Measurements from ENCODE around the gene GAREM1. TPM values are rescaled to one million over a fixed set of nuclear protein-coding genes. Genes with fewer than 3 reads are reported as not detected.

GAREM1 gene
- total RNA-seq, 2 experiments from 2014 or later = not detected

- no peaks in the 10 kb centered on the region for H3K9me3 Mint-ChIP-seq (ENCODE audit: insufficient read depth)
- H3K36me3 Mint-ChIP-seq (ENCODE audit: low read depth) = no peaks in the 10 kb centered on the region
- H3K27me3 Mint-ChIP-seq (ENCODE audit: low read depth) = peaks cover 6% of the 10 kb centered on the region
- H3K4me3 Mint-ChIP-seq = no peak overlapping the region
- ATAC-seq = no peak
- DNase-seq = no peak
- CTCF ChIA-PET = no interaction called here
- H3K27ac Mint-ChIP-seq = no peak overlapping the region
- H3K4me1 Mint-ChIP-seq (ENCODE audit: low read depth) = no peaks in the 10 kb centered on the region
- POLR2A ChIA-PET = no interaction called here
Observed at GRCh38 chr18:32438173-32438572, 32.5 kb downstream of the GAREM1 start.

- POLR2A ChIA-PET = no interaction called here
- CTCF ChIA-PET = no interaction called here
- Mint-ChIP-seq H3K4me3 (no peak overlapping the region), H3K27me3 (ENCODE audit: low read depth) (peaks cover 8% of the 10 kb centered on the region), H3K4me1 (ENCODE audit: low read depth) (no peaks in the 10 kb centered on the region), H3K9me3 (ENCODE audit: insufficient read depth) (no peaks in the 10 kb centered on the region), H3K27ac (no peak overlapping the region), H3K36me3 (ENCODE audit: low read depth) (no peaks in the 10 kb centered on the region)
- ATAC-seq (no peak), DNase-seq (no peak)
Observed at GRCh38 chr18:32437100-32437834, 33.4 kb downstream of the GAREM1 start.

GRCh38 chr18:32435631-32436500 is 34.8 kb downstream of the GAREM1 start:
- Mint-ChIP-seq H3K4me3 (no peak overlapping the region), H3K36me3 (ENCODE audit: low read depth) (no peaks in the 10 kb centered on the region), H3K4me1 (ENCODE audit: low read depth) (no peaks in the 10 kb centered on the region), H3K27me3 (ENCODE audit: low read depth) (peaks cover 5% of the 10 kb centered on the region), H3K27ac (no peak overlapping the region), H3K9me3 (ENCODE audit: insufficient read depth) (no peaks in the 10 kb centered on the region)
- POLR2A ChIA-PET = no interaction called here
- no peak for ATAC-seq
- no peak for DNase-seq
- CTCF ChIA-PET = no interaction called here

GRCh38 chr18:32431753-32432152 is 38.9 kb downstream of the GAREM1 start:
- Mint-ChIP-seq H3K27me3 (ENCODE audit: low read depth) (peaks cover 6% of the 10 kb centered on the region), H3K27ac (no peak overlapping the region), H3K4me1 (ENCODE audit: low read depth) (no peaks in the 10 kb centered on the region), H3K9me3 (ENCODE audit: insufficient read depth) (no peaks in the 10 kb centered on the region), H3K36me3 (ENCODE audit: low read depth) (no peaks in the 10 kb centered on the region), H3K4me3 (no peak overlapping the region)
- CTCF ChIA-PET = interaction anchor here (1.0 kb wide), 1 partner anchor 8 kb away, joined by 3 read pairs; no protein-coding TSS in a partner anchor
- DNase-seq (no peak), ATAC-seq (no peak)
- POLR2A ChIA-PET = interaction anchor here (0.6 kb wide), 1 partner anchor 45 kb away, joined by 6 read pairs; no protein-coding TSS in a partner anchor

GRCh38 chr18:32429402-32429801 is 41.3 kb downstream of the GAREM1 start:
- CTCF ChIA-PET = no interaction called here
- Mint-ChIP-seq H3K4me1 (ENCODE audit: low read depth) (no peaks in the 10 kb centered on the region), H3K27me3 (ENCODE audit: low read depth) (peaks cover 6% of the 10 kb centered on the region), H3K9me3 (ENCODE audit: insufficient read depth) (no peaks in the 10 kb centered on the region), H3K27ac (no peak overlapping the region), H3K4me3 (no peak overlapping the region), H3K36me3 (ENCODE audit: low read depth) (no peaks in the 10 kb centered on the region)
- POLR2A ChIA-PET = no interaction called here
- ATAC-seq (no peak), DNase-seq (no peak)

- H3K9me3 Mint-ChIP-seq (ENCODE audit: insufficient read depth) = no peaks in the 10 kb centered on the region
- DNase-seq = no peak
- no peak overlapping the region for H3K27ac Mint-ChIP-seq
- CTCF ChIA-PET = interaction anchor here (1.2 kb wide), 1 partner anchor 14 kb away, joined by 4 read pairs; no protein-coding TSS in a partner anchor
- POLR2A ChIA-PET = no interaction called here
- no peaks in the 10 kb centered on the region for H3K36me3 Mint-ChIP-seq (ENCODE audit: low read depth)
- no peaks in the 10 kb centered on the region for H3K4me1 Mint-ChIP-seq (ENCODE audit: low read depth)
- no peak overlapping the region for H3K4me3 Mint-ChIP-seq
- peaks cover 3% of the 10 kb centered on the region for H3K27me3 Mint-ChIP-seq (ENCODE audit: low read depth)
- ATAC-seq = no peak
Observed at GRCh38 chr18:32427084-32427900, 43.4 kb downstream of the GAREM1 start.

- CTCF ChIA-PET = no interaction called here
- Mint-ChIP-seq H3K36me3 (ENCODE audit: low read depth) (no peaks in the 10 kb centered on the region), H3K27me3 (ENCODE audit: low read depth) (peaks cover 3% of the 10 kb centered on the region), H3K4me3 (no peak overlapping the region), H3K4me1 (ENCODE audit: low read depth) (no peaks in the 10 kb centered on the region), H3K9me3 (ENCODE audit: insufficient read depth) (no peaks in the 10 kb centered on the region), H3K27ac (no peak overlapping the region)
- POLR2A ChIA-PET = no interaction called here
- no peak for ATAC-seq
- no peak for DNase-seq
Observed at GRCh38 chr18:32425466-32425865, 45.2 kb downstream of the GAREM1 start.

GRCh38 chr18:32424696-32425095 is 46.0 kb downstream of the GAREM1 start:
- no peaks in the 10 kb centered on the region for H3K9me3 Mint-ChIP-seq (ENCODE audit: insufficient read depth)
- no peaks in the 10 kb centered on the region for H3K36me3 Mint-ChIP-seq (ENCODE audit: low read depth)
- peaks cover 3% of the 10 kb centered on the region for H3K27me3 Mint-ChIP-seq (ENCODE audit: low read depth)
- no peak for DNase-seq
- no peak for ATAC-seq
- H3K4me1 Mint-ChIP-seq (ENCODE audit: low read depth) = no peaks in the 10 kb centered on the region
- ChIA-PET CTCF (no interaction called here), POLR2A (no interaction called here)
- no peak overlapping the region for H3K27ac Mint-ChIP-seq
- H3K4me3 Mint-ChIP-seq = no peak overlapping the region

GRCh38 chr18:32422978-32423740 is 47.5 kb downstream of the GAREM1 start:
- H3K27ac Mint-ChIP-seq = no peak overlapping the region
- H3K36me3 Mint-ChIP-seq (ENCODE audit: low read depth) = no peaks in the 10 kb centered on the region
- no peak for ATAC-seq
- DNase-seq = no peak
- no peaks in the 10 kb centered on the region for H3K4me1 Mint-ChIP-seq (ENCODE audit: low read depth)
- CTCF ChIA-PET = no interaction called here
- POLR2A ChIA-PET = no interaction called here
- no peak overlapping the region for H3K4me3 Mint-ChIP-seq
- no peaks in the 10 kb centered on the region for H3K9me3 Mint-ChIP-seq (ENCODE audit: insufficient read depth)
- H3K27me3 Mint-ChIP-seq (ENCODE audit: low read depth) = no peaks in the 10 kb centered on the region

- ATAC-seq (no peak), DNase-seq (no peak)
- no peaks in the 10 kb centered on the region for H3K4me1 Mint-ChIP-seq (ENCODE audit: low read depth)
- no peaks in the 10 kb centered on the region for H3K36me3 Mint-ChIP-seq (ENCODE audit: low read depth)
- no peaks in the 10 kb centered on the region for H3K27me3 Mint-ChIP-seq (ENCODE audit: low read depth)
- CTCF ChIA-PET = no interaction called here
- H3K27ac Mint-ChIP-seq = no peak overlapping the region
- POLR2A ChIA-PET = no interaction called here
- H3K4me3 Mint-ChIP-seq = no peak overlapping the region
- H3K9me3 Mint-ChIP-seq (ENCODE audit: insufficient read depth) = no peaks in the 10 kb centered on the region
Observed at GRCh38 chr18:32422201-32422600, 48.5 kb downstream of the GAREM1 start.

- H3K27ac Mint-ChIP-seq = no peak overlapping the region
- peaks cover 5% of the 10 kb centered on the region for H3K27me3 Mint-ChIP-seq (ENCODE audit: low read depth)
- no peaks in the 10 kb centered on the region for H3K9me3 Mint-ChIP-seq (ENCODE audit: insufficient read depth)
- no peak for DNase-seq
- ChIA-PET CTCF (no interaction called here), POLR2A (no interaction called here)
- H3K4me3 Mint-ChIP-seq = no peak overlapping the region
- no peak for ATAC-seq
- H3K4me1 Mint-ChIP-seq (ENCODE audit: low read depth) = no peaks in the 10 kb centered on the region
- H3K36me3 Mint-ChIP-seq (ENCODE audit: low read depth) = no peaks in the 10 kb centered on the region
Observed at GRCh38 chr18:32420084-32420750, 50.5 kb downstream of the GAREM1 start.
